GM23338 (cell line): ENCODE results near the gene CACNA1C.

Experiments used
- CREB1 ChIP-seq: fragments of 250-450 bp; sonication (Bioruptor Pico); IDR thresholded peaks from 2 replicates; pipeline ENCODE4 v1.5.0; 2020; ENCODE audit warnings: low read depth, mild to moderate bottlenecking, moderate library complexity
- CTCF ChIP-seq, 2 experiments: fragments of 200-600 bp in 1 of 2; sonication (generic) in 1 of 2; conservative IDR thresholded peaks; 2 replicates each; pipeline versions ENCODE4 v1.5.1 to v1.6.1; 2016 to 2017; ENCODE audit warnings: antibody characterized with exemption in 2 of 2, low read depth in 2 of 2, mild to moderate bottlenecking in 2 of 2, moderate library complexity in 1 of 2
- ETS1 ChIP-seq: IDR thresholded peaks from 2 replicates; pipeline ENCODE4 v1.6.1; 2016; ENCODE audit warnings: antibody characterized with exemption
- EZH2 ChIP-seq: fragments of 200-600 bp; sonication (generic); IDR thresholded peaks from one replicate; pipeline ENCODE4 v1.8.0; 2017; ENCODE audit warnings: antibody characterized with exemption, mild to moderate bottlenecking, low read depth; ENCODE audit not compliant: unreplicated experiment
- EZH2phosphoT487 ChIP-seq: fragments of 200-600 bp; sonication (generic); IDR thresholded peaks from one replicate; pipeline ENCODE4 v1.8.1; 2018; ENCODE audit warnings: antibody characterized with exemption; ENCODE audit not compliant: unreplicated experiment
- JUNB ChIP-seq: IDR thresholded peaks from one replicate; pipeline ENCODE4 v1.6.1; 2016; ENCODE audit warnings: antibody characterized with exemption; ENCODE audit not compliant: unreplicated experiment
- NANOG ChIP-seq: IDR thresholded peaks from 2 replicates; pipeline ENCODE4 v1.6.1; 2016; ENCODE audit warnings: antibody characterized with exemption, borderline replicate concordance
- POLR2AphosphoS5 ChIP-seq: IDR thresholded peaks from 2 replicates; pipeline ENCODE4 v1.6.1; 2016; ENCODE audit warnings: antibody characterized with exemption, low read depth
- REST ChIP-seq: IDR thresholded peaks from one replicate; pipeline ENCODE4 v1.6.1; 2018; ENCODE audit warnings: antibody characterized with exemption; ENCODE audit not compliant: unreplicated experiment
- STAT1 ChIP-seq: IDR thresholded peaks from one replicate; pipeline ENCODE4 v1.6.1; 2016; ENCODE audit warnings: antibody characterized with exemption; ENCODE audit not compliant: unreplicated experiment
- ZNF114 ChIP-seq: fragments of 250-450 bp; sonication (Bioruptor Pico); IDR thresholded peaks from 2 replicates; pipeline ENCODE4 v1.5.0; 2020; ENCODE audit warnings: mild to moderate bottlenecking, moderate library complexity
- ZNF331 ChIP-seq: fragments of 250-450 bp; sonication (Bioruptor Pico); IDR thresholded peaks from 2 replicates; pipeline ENCODE4 v1.5.0; 2020; ENCODE audit warnings: low read depth, mild to moderate bottlenecking, moderate library complexity
- ZNF462 ChIP-seq: fragments of 250-450 bp; sonication (Bioruptor Pico); IDR thresholded peaks from 2 replicates; pipeline ENCODE4 v1.5.0; 2020; ENCODE audit warnings: mild to moderate bottlenecking, moderate library complexity

- TF ChIP-seq REST (no peak), POLR2AphosphoS5 (no peak), CTCF (conservative IDR thresholded peaks at IDR 0.05; ENCODE audit: low read depth in 2 of 2) (no peak), EZH2phosphoT487 (no peak), EZH2 (no peak), ZNF114 (CRISPR knock-in tag) (no peak), JUNB (no peak), CREB1 (CRISPR knock-in tag) (no peak), ETS1 (no peak), ZNF462 (CRISPR knock-in tag) (no peak), ZNF331 (CRISPR knock-in tag) (no peak), NANOG (no peak), STAT1 (no peak)
Observed at GRCh38 chr12:2177003-2177402, 124.2 kb downstream of the CACNA1C start.
